M059J (cell line): ENCODE results near the gene ZNF28. TPM values are rescaled to one million over a fixed set of nuclear protein-coding genes. Genes with fewer than 3 reads are reported as not detected.
"Not testable (repeated sequence)": the region's sequence is repeated elsewhere in the genome, so short reads cannot be mapped to it uniquely, and the experiment has no call there.

Experiments used
- DNase-seq: peaks from one replicate; pipeline ENCODE4 v3.0.0-alpha.2; 2012; ENCODE audit warnings: low read depth
- total RNA-seq: library from RNA; depleted of rRNA; stranded (reverse); fragments of >200 nt; shearing (Covaris generic); gene quantifications from 2 replicates; pipeline ENCODE4 v1.2.3, GENCODE V29; 2014; rRNA removed

Gene ZNF28
- total RNA-seq, result 26.6 and 30.6 TPM in 2 replicates

GRCh38 chr19:52821204-52821960, at the start of gene ZNF28:
Gene ZNF28, minus strand, starts transcription at chr19:52821633. Its CDS starts 3,675 bp downstream, at chr19:52817958.
- peak; percentile 53 for DNase-seq

- not testable (repeated sequence) for DNase-seq
Measured at GRCh38 chr19:52868031-52868430, 46.6 kb upstream of the ZNF28 start.

GRCh38 chr19:52857378-52858191, 36.2 kb upstream of the ZNF28 start, which contains the start of gene ZNF468:
Gene ZNF468, minus strand, starts transcription at chr19:52857619. Its CDS starts 3,347 bp downstream, at chr19:52854272.
- DNase-seq, result peak; percentile 63

GRCh38 chr19:52856540-52857377, 35.3 kb upstream of the ZNF28 start:
- peak; percentile 9 for DNase-seq

- DNase-seq, result not testable (repeated sequence)
Measured at GRCh38 chr19:52847352-52847751, 25.9 kb upstream of the ZNF28 start.

GRCh38 chr19:52840825-52841465, 19.5 kb upstream of the ZNF28 start:
- not testable (repeated sequence) for DNase-seq

GRCh38 chr19:52834289-52834688, 12.9 kb upstream of the ZNF28 start:
- not testable (repeated sequence) for DNase-seq

GRCh38 chr19:52833541-52833940, 12.1 kb upstream of the ZNF28 start:
- not testable (repeated sequence) for DNase-seq

GRCh38 chr19:52829866-52830265, 8.4 kb upstream of the ZNF28 start:
- not testable (repeated sequence) for DNase-seq

GRCh38 chr19:52825765-52826164, 4.3 kb upstream of the ZNF28 start:
- DNase-seq, result no peak

- no peak for DNase-seq
Measured at GRCh38 chr19:52823676-52824075, 2.2 kb upstream of the ZNF28 start.

- DNase-seq, result peak; percentile 44
Measured at GRCh38 chr19:52820472-52821203, 795 bp downstream of the ZNF28 start.

GRCh38 chr19:52809801-52810200, 11.6 kb downstream of the ZNF28 start:
- DNase-seq, result no peak

- DNase-seq, result not testable (repeated sequence)
Measured at GRCh38 chr19:52799950-52800640, 21.3 kb downstream of the ZNF28 start.

GRCh38 chr19:52789440-52789839, 32.0 kb downstream of the ZNF28 start:
- no peak for DNase-seq

- DNase-seq, result peak; percentile 81
Measured at GRCh38 chr19:52786464-52787354, 34.7 kb downstream of the ZNF28 start, which contains the start of gene ZNF600. Gene ZNF600, minus strand, starts transcription at chr19:52786791. Its CDS starts 7,903 bp downstream, at chr19:52778888.

- peak; percentile 14 for DNase-seq
Measured at GRCh38 chr19:52786078-52786463, 35.4 kb downstream of the ZNF28 start.

- DNase-seq, result no peak
Measured at GRCh38 chr19:52785506-52785905, 35.9 kb downstream of the ZNF28 start.

- not testable (repeated sequence) for DNase-seq
Measured at GRCh38 chr19:52782864-52783263, 38.6 kb downstream of the ZNF28 start.
